Adrenal gland (tissue), 12 donors: ENCODE measurements around the gene FADS2. TPM values are rescaled to one million over a fixed set of nuclear protein-coding genes. Genes with fewer than 3 reads are reported as not detected.

Source experiments
- DNase-seq, 7 donors: peaks; one replicate each; pipeline ENCODE4 v3.0.0-alpha.2; 2019 to 2020
- H3K27ac ChIP-seq, 5 donors: fragments of 200-600 bp; sonication (generic) in 4 of 5; 1 replicate in 3 of 5; 2 replicates in 2 of 5; pipeline versions ENCODE4 v1.5.1 to v1.8.0; 2016 to 2020; ENCODE audit warnings: mild to moderate bottlenecking in 1 of 5
- H3K27me3 ChIP-seq: fragments of 200-600 bp; 2 replicates; pipeline ENCODE4 v1.8.0; 2021
- H3K36me3 ChIP-seq, 2 donors: fragments of 200-600 bp; replicated peaks in 1 of 2; 1 replicate in 1 of 2; 2 replicates in 1 of 2; pipeline versions ENCODE4 v1.5.1 to v1.8.0; 2018 to 2022
- H3K4me1 ChIP-seq, 2 donors: fragments of 200-600 bp; replicated peaks in 1 of 2; 1 replicate in 1 of 2; 2 replicates in 1 of 2; pipeline versions ENCODE4 v1.5.1 to v1.8.0; 2018 to 2021
- H3K4me3 ChIP-seq, 4 donors: fragments of 200-600 bp; sonication (generic) in 3 of 4; one replicate each; pipeline ENCODE4 v1.5.1; 2016 to 2018
- H3K9me3 ChIP-seq, 3 donors: fragments of 200-600 bp; sonication (generic) in 1 of 3; replicated peaks in 1 of 3; 1 replicate in 2 of 3; 2 replicates in 1 of 3; pipeline versions ENCODE4 v1.5.1 to v1.8.0; 2016 to 2021
- CTCF ChIP-seq, 6 experiments: fragments of 450-650 bp in 4 of 6; fragments of 200-600 bp in 2 of 6; sonication (generic) in 1 of 6; IDR thresholded peaks; 1 replicate in 5 of 6; 2 replicates in 1 of 6; pipeline versions ENCODE4 v1.5.1 to v1.8.0; 2016 to 2021; ENCODE audit warnings: antibody characterized with exemption in 6 of 6, mild to moderate bottlenecking in 2 of 6, moderate library complexity in 1 of 6
- POLR2A ChIP-seq, 2 donors: fragments of 450-650 bp; IDR thresholded peaks; one replicate each; pipeline ENCODE4 v1.6.1; 2017; ENCODE audit warnings: antibody characterized with exemption in 2 of 2, mild to moderate bottlenecking in 2 of 2, moderate library complexity in 1 of 2
- WGBS, 4 donors: extraction: QIAGEN DNeasy Blood & Tissue Kit in 2 of 4; methylation state at CpG; one replicate each; pipeline versions ENCODE4 v1.1.5 to v1.1.7; 2013 to 2017; 5-methylcytosine and 5-hydroxymethylcytosine counted together
- intact Hi-C, 2 donors: fragments of 100-400 bp; cut with DNase I; formaldehyde crosslinking; loops; one replicate each; pipeline versions ENCODE4 v1.14.1 to v1.15.0; 2022 to 2023
- microRNA counts, 2 donors: library from miRNA; unstranded; fragments of <30 nt; microRNA quantifications; one replicate each; lab custom pipeline; 2016
- microRNA-seq, 3 donors: library from miRNA; unstranded; fragments of <30 nt; microRNA quantifications; one replicate each; pipeline ENCODE4, GENCODE V29; 2017 to 2020
- polyA plus RNA-seq, 3 donors: library from polyadenylated mRNA; stranded (reverse); fragments of 200-250 nt in 2 of 3; fragments of 350-450 nt in 1 of 3; fragmentation: Illumina TruSeq in 1 of 3; extraction: RNeasy Lipid Tissue Mini Kit (QIAGEN cat#74804) in 1 of 3; gene quantifications; one replicate each; pipeline ENCODE4 v1.2.3, GENCODE V29; 2013 to 2014
- small RNA-seq, 2 donors: library from RNA; depleted of rRNA; stranded (forward); fragments of <200 nt; gene quantifications; one replicate each; pipeline ENCODE3, GENCODE V24; 2016
- total RNA-seq, 9 donors: library from RNA; depleted of rRNA in 4 of 9; stranded (reverse); fragments of >200 nt in 4 of 9; fragments of 120-200 nt in 1 of 9; fragmentation: NEBNext Ultra II Directional in 1 of 9; extraction: Animal tissue kit (Norgen Biotek cat#: 25700) in 1 of 9; gene quantifications; one replicate each; pipeline versions ENCODE4 v1.1.0 to v1.2.4, GENCODE V29; 2013 to 2023
- donor health status: healthy with polysubstance abuse.
- donor health status: Bipolar disorder and iron deficiency.
- donor health status: DM: yes; HTN: yes; CAD: no.
- donor health status: DM: no; HTN: no; CAD: no.
- donor health status: DM: no; HTN: no; CAD: no.
- donor health status: DM: yes; HTN: yes; CAD: no.

Gene FADS2
- total and polyA plus RNA-seq, 12 donors, result 134 to 1,327 (median 488) TPM

DNA sequence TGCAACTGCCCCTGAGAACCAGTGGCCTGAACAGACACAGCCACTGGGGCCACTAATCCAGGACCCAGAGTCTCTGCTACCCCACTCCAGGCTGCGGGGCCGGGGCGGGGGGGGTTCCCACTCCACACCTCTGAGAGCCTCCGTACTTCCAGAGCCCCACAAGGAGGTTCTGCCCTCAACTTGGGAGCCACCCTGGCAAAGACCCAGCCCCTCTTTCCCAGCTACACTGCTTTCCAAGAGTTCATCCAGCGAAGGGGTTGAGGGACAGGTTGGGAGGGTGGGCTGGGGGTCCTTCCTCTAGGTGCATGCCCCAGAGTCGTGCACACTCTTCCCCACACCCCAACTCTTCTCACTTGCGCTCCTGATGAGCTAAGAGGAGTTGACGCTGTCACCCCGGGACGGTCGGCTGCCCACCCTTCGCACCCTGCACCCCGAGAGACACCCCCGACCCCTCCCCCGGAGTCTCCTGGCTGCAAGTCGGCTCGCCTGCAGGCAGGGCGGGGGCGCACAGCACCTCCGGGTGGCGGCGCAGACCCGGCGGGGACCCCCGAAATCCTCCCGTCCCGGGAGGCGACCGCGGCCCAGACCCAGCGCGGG is 88.7 kb downstream of the FADS2 start:
- intact Hi-C loops, result no loop called here
- 0 to 12% (median 8%) methylated on average over 3 to 32 of the region's 32 CpGs for WGBS, 4 donors
- Histone ChIP-seq H3K4me1 (peaks cover 0 to 16% of the 10 kb centered on the region in 2 donors), H3K36me3 (no peaks in the 10 kb centered on the region), H3K27ac (peak overlapping the region in 3 of 5 donors; percentile 48 to 85 (median 78)), H3K9me3 (no peaks in the 10 kb centered on the region), H3K27me3 (no peaks in the 10 kb centered on the region), H3K4me3 (peak overlapping the region in 2 of 4 donors; percentile 17 to 89)
- DNase-seq, result peak in 4 of 7 donors; percentile 16 to 50 (median 29)
- no peak for TF ChIP-seq CTCF (IDR thresholded peaks at IDR 0.05)
- no peak for TF ChIP-seq POLR2A (IDR thresholded peaks at IDR 0.05)

MicroRNAs within 50 kb of the gene (microRNA counts, 767-probe panel; counts per million panel counts)
- 0 counts per million in 2 donors for microRNA hsa-miR-1908 (lab: Ali Mortazavi, UCI)
- 0 counts per million in 2 donors for microRNA hsa-miR-611 (lab: Ali Mortazavi, UCI)

Small RNAs within 50 kb of the gene (microRNA-seq; reads per million reads assigned to microRNA genes)
- gene MIR6746, result 0.89 to 9.7 (median 6.5) reads per million in 3 donors

Small RNAs within 50 kb of the gene (small RNA-seq; reads per million reads assigned to genes)
- gene MIR6746, result 0.08 to 0.12 reads per million in 2 donors

Other genes with a start within 250 kb of the FADS2 start
- 1 to 10 TPM in 4 of 9 donors, under 1 TPM in 4, not detected in 1; 0.09 to 6.0 (median 1.0) TPM for gene SYT7, start 247.2 kb upstream of the FADS2 start, total RNA-seq
- 1 to 10 TPM; 1.4 to 6.8 (median 6.5) TPM for gene SYT7, start 247.2 kb upstream of the FADS2 start, polyA plus RNA-seq
- 1 to 10 TPM in 8 of 9 donors, under 1 TPM in 1; 0.44 to 4.2 (median 2.5) TPM for gene DAGLA, start 147.9 kb upstream of the FADS2 start, total RNA-seq
- 1 to 10 TPM in 2 of 3 donors, under 1 TPM in 1; 0.81 to 2.7 (median 1.5) TPM for gene DAGLA, start 147.9 kb upstream of the FADS2 start, polyA plus RNA-seq
- 1 to 10 TPM in 4 of 9 donors, under 1 TPM in 5; 0.13 to 2.6 (median 0.69) TPM for gene MYRF, start 75.7 kb upstream of the FADS2 start, total RNA-seq
- 1 to 10 TPM in 2 of 3 donors, under 1 TPM in 1; 0.61 to 1.4 (median 1.1) TPM for gene MYRF, start 75.7 kb upstream of the FADS2 start, polyA plus RNA-seq
- gene TMEM258, start 35.7 kb upstream of the FADS2 start, total RNA-seq, result 100 to 1,000 TPM in 5 of 9 donors, 10 to 100 TPM in 4; 22.8 to 162 (median 141) TPM
- gene TMEM258, start 35.7 kb upstream of the FADS2 start, polyA plus RNA-seq, result 100 to 1,000 TPM in 2 of 3 donors, 10 to 100 TPM in 1; 91.5 to 215 (median 137) TPM
- gene FEN1, start 35.4 kb upstream of the FADS2 start, total RNA-seq, result 10 to 100 TPM in 5 of 9 donors, 1 to 10 TPM in 4; 8.4 to 27.9 (median 10.7) TPM
- 10 to 100 TPM in 1 of 3 donors, 1 to 10 TPM in 2; 3.9 to 32.0 (median 4.5) TPM for gene FEN1, start 35.4 kb upstream of the FADS2 start, polyA plus RNA-seq
- 100 to 1,000 TPM in 6 of 9 donors, 10 to 100 TPM in 3; 60.3 to 361 (median 103) TPM for gene FADS1, start 11.3 kb upstream of the FADS2 start, total RNA-seq
- 100 to 1,000 TPM in 1 of 3 donors, 10 to 100 TPM in 2; 28.3 to 410 (median 32.1) TPM for gene FADS1, start 11.3 kb upstream of the FADS2 start, polyA plus RNA-seq
- 100 to 1,000 TPM in 6 of 9 donors, 10 to 100 TPM in 3; 22.2 to 145 (median 105) TPM for gene FADS3, start 63.2 kb downstream of the FADS2 start, total RNA-seq
- gene FADS3, start 63.2 kb downstream of the FADS2 start, polyA plus RNA-seq, result 100 to 1,000 TPM in 2 of 3 donors, 10 to 100 TPM in 1; 98.2 to 175 (median 103) TPM
- gene RAB3IL1, start 89.3 kb downstream of the FADS2 start, total RNA-seq, result 10 to 100 TPM in 8 of 9 donors, 1 to 10 TPM in 1; 2.4 to 23.7 (median 19.4) TPM
- gene RAB3IL1, start 89.3 kb downstream of the FADS2 start, polyA plus RNA-seq, result 10 to 100 TPM in 2 of 3 donors, 1 to 10 TPM in 1; 2.7 to 17.4 (median 15.5) TPM
- 1 to 10 TPM in 8 of 9 donors, under 1 TPM in 1; 0.44 to 5.2 (median 3.7) TPM for gene BEST1, start 122.1 kb downstream of the FADS2 start, total RNA-seq
- gene BEST1, start 122.1 kb downstream of the FADS2 start, polyA plus RNA-seq, result 1 to 10 TPM; 1.4 to 6.8 (median 4.8) TPM
- 1,000 to 10,000 TPM in 8 of 9 donors, 100 to 1,000 TPM in 1; 530 to 5,565 (median 3,591) TPM for gene FTH1, start 139.3 kb downstream of the FADS2 start, total RNA-seq
- 1,000 to 10,000 TPM; 2,586 to 4,544 (median 2,902) TPM for gene FTH1, start 139.3 kb downstream of the FADS2 start, polyA plus RNA-seq